ENCODE measurements around the gene SKA3.
"Not testable (repeated sequence)": the region's sequence is repeated elsewhere in the genome, so short reads cannot be mapped to it uniquely, and the experiment has no call there.

SKA3 gene

GRCh38 chr13:21176215-21176981 lies at the start of gene SKA3, which contains the start of gene MRPL57:
Gene SKA3 (minus strand): TSS chr13:21176552. CDS start chr13:21176477, 75 bp downstream.
Gene MRPL57 (plus strand): TSS chr13:21176658. CDS start chr13:21176917, 259 bp downstream.
- H3K4me1 ChIP-seq (ENCODE audit: insufficient read depth, insufficient read length) = no peaks in the 10 kb centered on the region
- peak; percentile 89 for DNase-seq (ENCODE audit: low read depth, low spot score)

GRCh38 chr13:21225082-21225481 lies 48.7 kb upstream of the SKA3 start:
- TF ChIP-seq SUZ12 (IDR thresholded peaks at IDR 0.05; ENCODE audit: extremely low read depth, insufficient read depth, insufficient read length) (no peak), YY1 (IDR thresholded peaks at IDR 0.05; ENCODE audit: insufficient read depth, insufficient read length) (no peak), ZNF274 (IDR thresholded peaks at IDR 0.05; ENCODE audit: low read depth, low read length) (no peak)
- H3K9me3 ChIP-seq (ENCODE audit: insufficient read depth, low read length) = no peaks in the 10 kb centered on the region
- no peak for DNase-seq (ENCODE audit: low read depth, low spot score)

More at GRCh38 chr13:21176215-21176981, at the start of gene SKA3, which contains the start of gene MRPL57:
- Histone ChIP-seq H3K9me3 (ENCODE audit: insufficient read depth, low read length) (peaks cover 6% of the 10 kb centered on the region; the same call in 1 of the 2 replicates), H3K4me3 (ENCODE audit: insufficient read length, low read depth) (peak within 1 kb of the TSS; percentile 92), H3K27me3 (ENCODE audit: insufficient read depth, insufficient read length) (no peaks in the 10 kb centered on the region), H3K9ac (ENCODE audit: insufficient read length, low read depth) (peak within 1 kb of the TSS; percentile 91), H3K36me3 (ENCODE audit: insufficient read depth, insufficient read length, low read length) (peaks cover 20% of the 10 kb centered on the region)
- TF ChIP-seq YY1 (IDR thresholded peaks at IDR 0.05; ENCODE audit: insufficient read depth, insufficient read length) (no peak), SUZ12 (IDR thresholded peaks at IDR 0.05; ENCODE audit: extremely low read depth, insufficient read depth, insufficient read length) (no peak), ZNF274 (IDR thresholded peaks at IDR 0.05; ENCODE audit: low read depth, low read length) (no peak)

GRCh38 chr13:21221268-21221667 lies 44.9 kb upstream of the SKA3 start:
- DNase-seq (ENCODE audit: low read depth, low spot score) = no peak
- no peaks in the 10 kb centered on the region for H3K36me3 ChIP-seq (ENCODE audit: insufficient read depth, insufficient read length, low read length)
- H3K4me1 ChIP-seq (ENCODE audit: insufficient read depth, insufficient read length) = no peaks in the 10 kb centered on the region
- no peaks in the 10 kb centered on the region for H3K9me3 ChIP-seq (ENCODE audit: insufficient read depth, low read length)
- TF ChIP-seq YY1 (IDR thresholded peaks at IDR 0.05; ENCODE audit: insufficient read depth, insufficient read length) (no peak), ZNF274 (IDR thresholded peaks at IDR 0.05; ENCODE audit: low read depth, low read length) (no peak), SUZ12 (IDR thresholded peaks at IDR 0.05; ENCODE audit: extremely low read depth, insufficient read depth, insufficient read length) (no peak)
- H3K4me3 ChIP-seq (ENCODE audit: insufficient read length, low read depth) = no peak overlapping the region
- H3K9ac ChIP-seq (ENCODE audit: insufficient read length, low read depth) = no peak overlapping the region
- no peaks in the 10 kb centered on the region for H3K27me3 ChIP-seq (ENCODE audit: insufficient read depth, insufficient read length)

More at GRCh38 chr13:21225082-21225481, 48.7 kb upstream of the SKA3 start:
- Histone ChIP-seq H3K4me1 (ENCODE audit: insufficient read depth, insufficient read length) (no peaks in the 10 kb centered on the region), H3K36me3 (ENCODE audit: insufficient read depth, insufficient read length, low read length) (no peaks in the 10 kb centered on the region), H3K9ac (ENCODE audit: insufficient read length, low read depth) (no peak overlapping the region), H3K4me3 (ENCODE audit: insufficient read length, low read depth) (no peak overlapping the region), H3K27me3 (ENCODE audit: insufficient read depth, insufficient read length) (no peaks in the 10 kb centered on the region)

GRCh38 chr13:21219716-21220115 lies 43.4 kb upstream of the SKA3 start:
- DNase-seq (ENCODE audit: low read depth, low spot score); H3K9me3 ChIP-seq (ENCODE audit: insufficient read depth, low read length); H3K36me3 ChIP-seq (ENCODE audit: insufficient read depth, insufficient read length, low read length); H3K27me3 ChIP-seq (ENCODE audit: insufficient read depth, insufficient read length); H3K4me3 ChIP-seq (ENCODE audit: insufficient read length, low read depth); H3K9ac ChIP-seq (ENCODE audit: insufficient read length, low read depth); H3K4me1 ChIP-seq (ENCODE audit: insufficient read depth, insufficient read length): not testable (repeated sequence)

GRCh38 chr13:21219036-21219381 lies 42.7 kb upstream of the SKA3 start:
- DNase-seq (ENCODE audit: low read depth, low spot score) = no peak
- Histone ChIP-seq H3K4me1 (ENCODE audit: insufficient read depth, insufficient read length) (no peaks in the 10 kb centered on the region), H3K27me3 (ENCODE audit: insufficient read depth, insufficient read length) (no peaks in the 10 kb centered on the region), H3K9ac (ENCODE audit: insufficient read length, low read depth) (no peak overlapping the region), H3K9me3 (ENCODE audit: insufficient read depth, low read length) (no peaks in the 10 kb centered on the region), H3K36me3 (ENCODE audit: insufficient read depth, insufficient read length, low read length) (no peaks in the 10 kb centered on the region), H3K4me3 (ENCODE audit: insufficient read length, low read depth) (no peak overlapping the region)
- TF ChIP-seq ZNF274 (IDR thresholded peaks at IDR 0.05; ENCODE audit: low read depth, low read length) = no peak

GRCh38 chr13:21218351-21219035 lies 42.1 kb upstream of the SKA3 start:
- Histone ChIP-seq H3K9ac (ENCODE audit: insufficient read length, low read depth) (no peak overlapping the region), H3K4me3 (ENCODE audit: insufficient read length, low read depth) (no peak overlapping the region), H3K36me3 (ENCODE audit: insufficient read depth, insufficient read length, low read length) (no peaks in the 10 kb centered on the region), H3K4me1 (ENCODE audit: insufficient read depth, insufficient read length) (no peaks in the 10 kb centered on the region), H3K27me3 (ENCODE audit: insufficient read depth, insufficient read length) (no peaks in the 10 kb centered on the region), H3K9me3 (ENCODE audit: insufficient read depth, low read length) (no peaks in the 10 kb centered on the region)
- no peak for DNase-seq (ENCODE audit: low read depth, low spot score)
- no peak for TF ChIP-seq YY1 (IDR thresholded peaks at IDR 0.05; ENCODE audit: insufficient read depth, insufficient read length)

GRCh38 chr13:21216332-21216731 lies 40.0 kb upstream of the SKA3 start:
- no peaks in the 10 kb centered on the region for H3K4me1 ChIP-seq (ENCODE audit: insufficient read depth, insufficient read length)
- no peak overlapping the region for H3K4me3 ChIP-seq (ENCODE audit: insufficient read length, low read depth)
- no peak for DNase-seq (ENCODE audit: low read depth, low spot score)
- no peak overlapping the region for H3K9ac ChIP-seq (ENCODE audit: insufficient read length, low read depth)
- TF ChIP-seq SUZ12 (IDR thresholded peaks at IDR 0.05; ENCODE audit: extremely low read depth, insufficient read depth, insufficient read length) (no peak), ZNF274 (IDR thresholded peaks at IDR 0.05; ENCODE audit: low read depth, low read length) (no peak), YY1 (IDR thresholded peaks at IDR 0.05; ENCODE audit: insufficient read depth, insufficient read length) (no peak)
- H3K9me3 ChIP-seq (ENCODE audit: insufficient read depth, low read length) = peaks cover 10% of the 10 kb centered on the region; the same call in 1 of the 2 replicates
- H3K36me3 ChIP-seq (ENCODE audit: insufficient read depth, insufficient read length, low read length) = no peaks in the 10 kb centered on the region
- H3K27me3 ChIP-seq (ENCODE audit: insufficient read depth, insufficient read length) = no peaks in the 10 kb centered on the region

GRCh38 chr13:21215419-21215818 lies 39.1 kb upstream of the SKA3 start:
- not testable (repeated sequence) for H3K9ac ChIP-seq (ENCODE audit: insufficient read length, low read depth); H3K27me3 ChIP-seq (ENCODE audit: insufficient read depth, insufficient read length); H3K4me3 ChIP-seq (ENCODE audit: insufficient read length, low read depth); DNase-seq (ENCODE audit: low read depth, low spot score); H3K4me1 ChIP-seq (ENCODE audit: insufficient read depth, insufficient read length); H3K36me3 ChIP-seq (ENCODE audit: insufficient read depth, insufficient read length, low read length)
- peaks cover 10% of the 10 kb centered on the region; the same call in 1 of the 2 replicates for H3K9me3 ChIP-seq (ENCODE audit: insufficient read depth, low read length)
